TTC549 (cell line): ENCODE data around the gene CCPG1.

Source experiments
- FAIRE-seq: peaks from 2 replicates; lab custom pipeline; 2012; peaks lifted over from hg19 to GRCh38; lab: Jason Lieb, UNC

CCPG1 gene

GRCh38 chr15:55318588-55319494 lies 89.3 kb downstream of the CCPG1 start, which contains the start of the genes PIGB and PIGBOS1:
PIGB (plus strand) TSS chr15:55319222; CDS start chr15:55319251, 29 bp downstream.
PIGBOS1 (minus strand) TSS chr15:55319123; CDS start chr15:55317792, 1,331 bp downstream.
- FAIRE-seq: no peak
